K562 (cell line): ENCODE results near the gene PCSK5. TPM values are rescaled to one million over a fixed set of nuclear protein-coding genes. Genes with fewer than 3 reads are reported as not detected.

Source experiments
- BRF1 ChIP-seq: IDR thresholded peaks from 3 replicates; pipeline ENCODE4 v1.6.1; 2011; ENCODE audit warnings: borderline replicate concordance, mild to moderate bottlenecking; ENCODE audit not compliant: insufficient read length; ENCODE audit errors: extremely low read depth
- E2F6 ChIP-seq, 2 experiments: IDR thresholded peaks; 2 replicates each; pipeline ENCODE4 v1.6.1; 2011; ENCODE audit warnings: borderline replicate concordance in 1 of 2, control low read depth in 1 of 2, low read depth in 1 of 2, low read length in 1 of 2, mild to moderate bottlenecking in 1 of 2, mixed read lengths in 1 of 2, moderate library complexity in 1 of 2; ENCODE audit not compliant: insufficient read depth in 1 of 2, insufficient read length in 1 of 2, poor library complexity in 1 of 2, severe bottlenecking in 1 of 2; ENCODE audit errors: extremely low read depth in 1 of 2
- ILF3 ChIP-seq: fragments of 450-650 bp; IDR thresholded peaks from 2 replicates; pipeline ENCODE4 v1.6.1; 2018; ENCODE audit warnings: antibody characterized with exemption, mild to moderate bottlenecking, moderate library complexity, borderline replicate concordance
- MYC ChIP-seq, 2 experiments: fragments of 250-450 bp in 1 of 2; sonication (Bioruptor Pico) in 1 of 2; IDR thresholded peaks; 2 replicates each; pipeline versions ENCODE4 v1.5.1 to v1.6.1; 2012 to 2021; ENCODE audit warnings: low read depth in 2 of 2, borderline replicate concordance in 1 of 2, improper control_type of control experiment in 1 of 2, low read length in 1 of 2, mild to moderate bottlenecking in 1 of 2, moderate library complexity in 1 of 2
- POLR2G ChIP-seq: fragments of 200-400 bp; formaldehyde crosslinking; IDR thresholded peaks from 2 replicates; pipeline ENCODE4 v1.6.1; 2017; ENCODE audit warnings: low read depth, mild to moderate bottlenecking, antibody characterized with exemption, low read length, moderate library complexity
- POLR2H ChIP-seq: IDR thresholded peaks from 2 replicates; pipeline ENCODE4 v1.6.1; 2016; ENCODE audit warnings: missing genetic modification characterization, low read depth, mild to moderate bottlenecking, control low read depth, missing compliant biosample characterization, moderate library complexity
- XRCC3 ChIP-seq: fragments of 450-650 bp; IDR thresholded peaks from 2 replicates; pipeline ENCODE4 v1.6.1; 2017; ENCODE audit warnings: mild to moderate bottlenecking, moderate library complexity
- ZBTB40 ChIP-seq, 2 experiments: fragments of 450-650 bp in 1 of 2; sonication (generic) in 1 of 2; formaldehyde crosslinking in 1 of 2; IDR thresholded peaks; 2 replicates each; pipeline versions ENCODE4 v1.7.1 to v1.9.0; 2016 to 2022; ENCODE audit warnings: inconsistent platforms in 1 of 2, mild to moderate bottlenecking in 1 of 2, missing genetic modification reagents in 1 of 2
- ZBTB5 ChIP-seq: fragments of 450-650 bp; IDR thresholded peaks from 2 replicates; pipeline ENCODE4 v1.6.1; 2017; ENCODE audit warnings: antibody characterized with exemption
- ZNF589 ChIP-seq: fragments of 200-800 bp; sonication (Bioruptor generic); IDR thresholded peaks from 2 replicates; pipeline ENCODE4 v1.6.1; 2016; ENCODE audit warnings: low read depth, missing genetic modification characterization, missing compliant biosample characterization
- polyA plus RNA-seq, 8 experiments: library from polyadenylated mRNA; depleted of rRNA in 4 of 8; stranded (reverse) in 5 of 8; unstranded in 3 of 8; fragments of >200 nt; fragmentation: Nextera tagmentation in 2 of 8; fragmentation: Illumina TruSeq in 1 of 8; extraction: Ambion mirVana in 2 of 8; extraction: Trizol in 1 of 8; gene quantifications; 2 replicates each; pipeline versions ENCODE4 v1.2.1 to v1.2.3, GENCODE V29; 2011 to 2014; ENCODE audit warnings: inconsistent platforms in 1 of 8, missing spikeins in 1 of 8
- total RNA-seq, 7 experiments: library from RNA; depleted of rRNA in 6 of 7; stranded (reverse); fragments of >200 nt in 6 of 7; fragmentation: Illumina TruSeq in 2 of 7; extraction: Trizol in 2 of 7; gene quantifications; 2 replicates each; pipeline versions ENCODE4 v1.2.1 to v1.2.3, GENCODE V29; 2011 to 2021; ENCODE audit warnings: low replicate concordance in 1 of 7

The PCSK5 gene
- total and polyA plus RNA-seq, 9 of the 15 experiments (the other 6 are each of a cell fraction or from before 2014, with no cell fraction given), result not detected

- peak; percentile 52 to 83 for TF ChIP-seq E2F6 (IDR thresholded peaks at IDR 0.05; ENCODE audit: borderline replicate concordance in 1 of 2, extremely low read depth in 1 of 2, insufficient read depth in 1 of 2, insufficient read length in 1 of 2, low read depth in 1 of 2, low read length in 1 of 2, poor library complexity in 1 of 2, severe bottlenecking in 1 of 2)
- TF ChIP-seq ZBTB5, result 0 out of 2 replicates have a peak, but pooled peaks have one; percentile 4
- no peak for TF ChIP-seq ILF3
- no peak; the same call in 1 of the 2 replicates for TF ChIP-seq POLR2H (tag)
- TF ChIP-seq POLR2G, result peak; percentile 92
- no peak for TF ChIP-seq ZBTB40 (IDR thresholded peaks at IDR 0.05)
- no peak for TF ChIP-seq ZBTB40 (CRISPR knock-in tag; IDR thresholded peaks at IDR 0.05)
- no peak for TF ChIP-seq XRCC3
- no peak for TF ChIP-seq BRF1
- peak; percentile 42; the same call in 1 of the 2 replicates for TF ChIP-seq MYC (IDR thresholded peaks at IDR 0.05; ENCODE audit: low read depth, low read length)
- TF ChIP-seq MYC (CRISPR knock-in tag; IDR thresholded peaks at IDR 0.05; ENCODE audit: borderline replicate concordance, low read depth), result no peak
- TF ChIP-seq ZNF589 (CRISPR knock-in tag), result peak; percentile 44; the same call in 1 of the 2 replicates
Observed at GRCh38 chr9:76394195-76394959, 503.9 kb downstream of the PCSK5 start, which contains the start of gene RFK (continued).
